ENCODE measurements around the gene IFTAP. TPM values are rescaled to one million over a fixed set of nuclear protein-coding genes. Genes with fewer than 3 reads are reported as not detected.

IFTAP gene
- total and polyA plus RNA-seq, 2 of the 13 experiments (the other 11 are each of a cell fraction or from before 2014, with no cell fraction given): 11.3 to 29.4 TPM

GRCh38 chr11:36692704-36693103 is 98.4 kb downstream of the IFTAP start (continued):
- TF ChIP-seq, protein P1, sequence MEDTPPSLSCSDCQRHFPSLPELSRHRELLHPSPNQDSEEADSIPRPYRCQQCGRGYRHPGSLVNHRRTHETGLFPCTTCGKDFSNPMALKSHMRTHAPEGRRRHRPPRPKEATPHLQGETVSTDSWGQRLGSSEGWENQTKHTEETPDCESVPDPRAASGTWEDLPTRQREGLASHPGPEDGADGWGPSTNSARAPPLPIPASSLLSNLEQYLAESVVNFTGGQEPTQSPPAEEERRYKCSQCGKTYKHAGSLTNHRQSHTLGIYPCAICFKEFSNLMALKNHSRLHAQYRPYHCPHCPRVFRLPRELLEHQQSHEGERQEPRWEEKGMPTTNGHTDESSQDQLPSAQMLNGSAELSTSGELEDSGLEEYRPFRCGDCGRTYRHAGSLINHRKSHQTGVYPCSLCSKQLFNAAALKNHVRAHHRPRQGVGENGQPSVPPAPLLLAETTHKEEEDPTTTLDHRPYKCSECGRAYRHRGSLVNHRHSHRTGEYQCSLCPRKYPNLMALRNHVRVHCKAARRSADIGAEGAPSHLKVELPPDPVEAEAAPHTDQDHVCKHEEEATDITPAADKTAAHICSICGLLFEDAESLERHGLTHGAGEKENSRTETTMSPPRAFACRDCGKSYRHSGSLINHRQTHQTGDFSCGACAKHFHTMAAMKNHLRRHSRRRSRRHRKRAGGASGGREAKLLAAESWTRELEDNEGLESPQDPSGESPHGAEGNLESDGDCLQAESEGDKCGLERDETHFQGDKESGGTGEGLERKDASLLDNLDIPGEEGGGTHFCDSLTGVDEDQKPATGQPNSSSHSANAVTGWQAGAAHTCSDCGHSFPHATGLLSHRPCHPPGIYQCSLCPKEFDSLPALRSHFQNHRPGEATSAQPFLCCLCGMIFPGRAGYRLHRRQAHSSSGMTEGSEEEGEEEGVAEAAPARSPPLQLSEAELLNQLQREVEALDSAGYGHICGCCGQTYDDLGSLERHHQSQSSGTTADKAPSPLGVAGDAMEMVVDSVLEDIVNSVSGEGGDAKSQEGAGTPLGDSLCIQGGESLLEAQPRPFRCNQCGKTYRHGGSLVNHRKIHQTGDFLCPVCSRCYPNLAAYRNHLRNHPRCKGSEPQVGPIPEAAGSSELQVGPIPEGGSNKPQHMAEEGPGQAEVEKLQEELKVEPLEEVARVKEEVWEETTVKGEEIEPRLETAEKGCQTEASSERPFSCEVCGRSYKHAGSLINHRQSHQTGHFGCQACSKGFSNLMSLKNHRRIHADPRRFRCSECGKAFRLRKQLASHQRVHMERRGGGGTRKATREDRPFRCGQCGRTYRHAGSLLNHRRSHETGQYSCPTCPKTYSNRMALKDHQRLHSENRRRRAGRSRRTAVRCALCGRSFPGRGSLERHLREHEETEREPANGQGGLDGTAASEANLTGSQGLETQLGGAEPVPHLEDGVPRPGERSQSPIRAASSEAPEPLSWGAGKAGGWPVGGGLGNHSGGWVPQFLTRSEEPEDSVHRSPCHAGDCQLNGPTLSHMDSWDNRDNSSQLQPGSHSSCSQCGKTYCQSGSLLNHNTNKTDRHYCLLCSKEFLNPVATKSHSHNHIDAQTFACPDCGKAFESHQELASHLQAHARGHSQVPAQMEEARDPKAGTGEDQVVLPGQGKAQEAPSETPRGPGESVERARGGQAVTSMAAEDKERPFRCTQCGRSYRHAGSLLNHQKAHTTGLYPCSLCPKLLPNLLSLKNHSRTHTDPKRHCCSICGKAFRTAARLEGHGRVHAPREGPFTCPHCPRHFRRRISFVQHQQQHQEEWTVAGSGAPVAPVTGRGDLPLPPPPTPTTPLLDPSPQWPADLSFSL (CRISPR knock-in tag; IDR thresholded peaks at IDR 0.05): no peak

GRCh38 chr11:36693139-36693843 is 99.0 kb downstream of the IFTAP start:
- POLR2A ChIA-PET: no interaction called here
- TF ChIP-seq, protein P2, sequence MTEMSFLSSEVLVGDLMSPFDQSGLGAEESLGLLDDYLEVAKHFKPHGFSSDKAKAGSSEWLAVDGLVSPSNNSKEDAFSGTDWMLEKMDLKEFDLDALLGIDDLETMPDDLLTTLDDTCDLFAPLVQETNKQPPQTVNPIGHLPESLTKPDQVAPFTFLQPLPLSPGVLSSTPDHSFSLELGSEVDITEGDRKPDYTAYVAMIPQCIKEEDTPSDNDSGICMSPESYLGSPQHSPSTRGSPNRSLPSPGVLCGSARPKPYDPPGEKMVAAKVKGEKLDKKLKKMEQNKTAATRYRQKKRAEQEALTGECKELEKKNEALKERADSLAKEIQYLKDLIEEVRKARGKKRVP (CRISPR knock-in tag; IDR thresholded peaks at IDR 0.05): no peak
- TF ChIP-seq PAF1 (CRISPR knock-in tag; IDR thresholded peaks at IDR 0.05) (no peak), HNRNPL (IDR thresholded peaks at IDR 0.05; ENCODE audit: low read depth, low read length) (no peak), ZNF780A (CRISPR knock-in tag; IDR thresholded peaks at IDR 0.05) (no peak), NFKB2 (CRISPR knock-in tag; IDR thresholded peaks at IDR 0.05; ENCODE audit: borderline replicate concordance) (no peak), NFAT5 (CRISPR knock-in tag; IDR thresholded peaks at IDR 0.05) (no peak)

More at GRCh38 chr11:36693139-36693843, 99.0 kb downstream of the IFTAP start:
- 0% methylated on average over 1 of the region's 1 CpG for WGBS (ENCODE audit: low lambda C conversion rate)
- no peak overlapping the region for H3K4me3 ChIP-seq (replicated peaks in 1 of 3; ENCODE audit: insufficient read depth in 1 of 3, low read depth in 2 of 3, low read length in 3 of 3)
- no peaks in the 10 kb centered on the region for H4K20me1 ChIP-seq (ENCODE audit: insufficient read depth, low read length)
- DNase-seq (ENCODE audit: low spot score) (no peak), ATAC-seq (no peak), FAIRE-seq (no peak)
- no peaks in the 10 kb centered on the region for H3K36me3 ChIP-seq (replicated peaks in 1 of 2; ENCODE audit: control insufficient read depth in 1 of 2, insufficient read depth in 2 of 2, low read length in 2 of 2)
- H2AFZ ChIP-seq (ENCODE audit: low read length): no peak overlapping the region
- H3K27ac ChIP-seq (ENCODE audit: extremely low read length, insufficient read depth, low read length): no peak overlapping the region
- H3K4me1 ChIP-seq (ENCODE audit: insufficient read depth, low read length): no peaks in the 10 kb centered on the region
- peaks cover 0 to 19% of the 10 kb centered on the region in 2 experiments; a peak in 3 of 5 replicates for H3K27me3 ChIP-seq (ENCODE audit: control insufficient read depth in 1 of 2, insufficient read depth in 2 of 2, low read length in 2 of 2)
- in situ Hi-C loops (cut with HindIII; ENCODE audit: extremely low pct_ligation_motif_present, low pct_unique_long_range_greater_than_20kb) (loop anchor here (10.0 kb wide), 1 partner anchor 58 kb away; no protein-coding TSS in a partner anchor), intact Hi-C loops (cut with micrococcal nuclease; ENCODE audit: unreplicated experiment) (no loop called here)
- no peaks in the 10 kb centered on the region for H3K9me3 ChIP-seq (ENCODE audit: low read length)
- no peak overlapping the region for H3K9ac ChIP-seq (ENCODE audit: insufficient read depth, low read depth, low read length)
- no TSS peak for BruUV-seq (replicated peaks)
- CTCF ChIA-PET (ENCODE audit: low intra/inter-chr PET ratio, low total read pairs): no interaction called here
- H3K79me2 ChIP-seq (ENCODE audit: insufficient read depth, low read length): no peaks in the 10 kb centered on the region
- no peak overlapping the region for H3K4me2 ChIP-seq (ENCODE audit: low read depth, low read length)

All from HepG2 (cell line).